Natural killer cell treated with Interleukin-12 subunit alpha and Interleukin-12 subunit beta and Interleukin-15 and Interleukin-18, amount 100 ng/mL, for 72 hours (primary cell): Measurements from ENCODE around the gene KRTAP4-1. TPM values are rescaled to one million over a fixed set of nuclear protein-coding genes. Genes with fewer than 3 reads are reported as not detected.
A peak's percentile ranks its signal among the peaks of the same experiment; 100 is the strongest.
"Not testable (repeated sequence)": the region's sequence is repeated elsewhere in the genome, so short reads cannot be mapped to it uniquely, and the experiment has no call there.

Source experiments
- ATAC-seq, 2 donors: fragments of 150-1000 bp; cut with Tn5 transposase in 1 of 2; sonication (Bioruptor Pico), chemical (Tn5 transposase) in 1 of 2; 2 replicates each; pipeline ENCODE4 v1.10.0; 2021
- DNase-seq: peaks from one replicate; pipeline ENCODE4 v3.0.0; 2022; ENCODE audit warnings: low spot score
- H3K27ac Mint-ChIP-seq, 2 donors: 1 replicate in 1 of 2; 2 replicates in 1 of 2; pipeline ENCODE4 v1.8.0; 2022; ENCODE audit warnings: mixed read lengths in 2 of 2, mild to moderate bottlenecking in 1 of 2, moderate library complexity in 1 of 2
- H3K27me3 Mint-ChIP-seq, 2 donors: 1 replicate in 1 of 2; 2 replicates in 1 of 2; pipeline ENCODE4 v1.8.0; 2022; ENCODE audit warnings: mixed read lengths in 2 of 2
- H3K36me3 Mint-ChIP-seq: one replicate; pipeline ENCODE4 v1.8.0; 2022; ENCODE audit warnings: mixed read lengths
- H3K4me1 Mint-ChIP-seq, 2 donors: 1 replicate in 1 of 2; 2 replicates in 1 of 2; pipeline ENCODE4 v1.8.0; 2022; ENCODE audit warnings: low read depth in 2 of 2, mixed read lengths in 2 of 2, mild to moderate bottlenecking in 1 of 2
- H3K4me3 Mint-ChIP-seq: one replicate; pipeline ENCODE4 v1.8.0; 2022; ENCODE audit warnings: mixed read lengths
- H3K9me3 Mint-ChIP-seq: 2 replicates; pipeline ENCODE4 v1.8.0; 2022; ENCODE audit warnings: mixed read lengths
- total RNA-seq, 2 donors: library from RNA; stranded (reverse); gene quantifications; one replicate each; pipeline ENCODE4 v1.2.3, GENCODE V29; 2022

The KRTAP4-1 gene
- total RNA-seq, 2 donors from 2014 or later = not detected

DNA sequence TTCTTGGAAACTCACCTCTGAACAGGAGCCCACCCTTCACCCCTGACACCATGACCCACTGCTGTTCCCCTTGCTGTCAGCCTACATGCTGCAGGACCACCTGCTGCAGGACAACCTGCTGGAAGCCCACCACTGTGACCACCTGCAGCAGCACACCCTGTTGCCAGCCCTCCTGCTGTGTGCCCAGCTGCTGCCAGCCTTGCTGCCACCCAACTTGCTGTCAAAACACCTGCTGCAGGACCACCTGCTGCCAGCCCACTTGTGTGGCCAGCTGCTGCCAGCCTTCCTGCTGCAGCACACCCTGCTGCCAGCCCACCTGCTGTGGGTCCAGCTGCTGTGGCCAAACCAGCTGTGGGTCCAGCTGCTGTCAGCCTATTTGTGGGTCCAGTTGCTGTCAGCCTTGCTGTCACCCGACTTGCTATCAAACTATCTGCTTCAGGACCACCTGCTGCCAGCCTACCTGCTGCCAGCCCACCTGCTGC lies 5.2 kb upstream of the KRTAP4-1 start, which contains the start of gene KRTAP9-1:
KRTAP9-1 (plus strand) TSS at position 51 of the 482 bp plus-strand sequence; CDS start at position 51, 0 bp downstream.
- H3K27me3 Mint-ChIP-seq = peaks cover 21 to 29% of the 10 kb centered on the region in 2 donors
- H3K9me3 Mint-ChIP-seq, H3K4me1 Mint-ChIP-seq, H3K4me3 Mint-ChIP-seq, H3K36me3 Mint-ChIP-seq, H3K27ac Mint-ChIP-seq, DNase-seq: not testable (repeated sequence)
- ATAC-seq = peak in 1 of 2 donors; percentile 24

DNA sequence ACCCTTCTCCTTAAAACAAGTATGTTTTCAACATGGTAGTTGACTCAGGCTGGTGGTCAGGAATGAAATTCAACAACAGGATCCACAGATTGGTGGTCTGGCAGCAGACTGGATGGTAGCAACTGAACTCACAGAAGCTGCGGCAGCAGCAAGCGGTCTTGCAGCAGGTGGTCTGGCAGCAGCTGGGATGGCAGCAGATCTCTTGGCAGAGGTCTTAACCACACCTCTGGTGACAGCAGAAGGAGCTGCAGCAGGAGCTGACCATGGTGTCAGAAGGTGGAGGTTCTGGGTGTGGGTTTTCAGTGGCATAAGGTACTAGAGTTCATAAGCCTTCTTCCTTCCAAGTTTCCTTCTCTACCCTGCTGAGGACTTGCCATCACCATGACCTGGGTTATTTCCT lies 2.2 kb upstream of the KRTAP4-1 start:
- no peak overlapping the region for H3K4me3 Mint-ChIP-seq
- no peaks in the 10 kb centered on the region for H3K4me1 Mint-ChIP-seq
- no peaks in the 10 kb centered on the region for H3K36me3 Mint-ChIP-seq
- H3K27me3 Mint-ChIP-seq = peaks cover 34 to 40% of the 10 kb centered on the region in 2 donors
- no peaks in the 10 kb centered on the region for H3K9me3 Mint-ChIP-seq
- ATAC-seq (no peak), DNase-seq (no peak)
- H3K27ac Mint-ChIP-seq = no peak overlapping the region

DNA sequence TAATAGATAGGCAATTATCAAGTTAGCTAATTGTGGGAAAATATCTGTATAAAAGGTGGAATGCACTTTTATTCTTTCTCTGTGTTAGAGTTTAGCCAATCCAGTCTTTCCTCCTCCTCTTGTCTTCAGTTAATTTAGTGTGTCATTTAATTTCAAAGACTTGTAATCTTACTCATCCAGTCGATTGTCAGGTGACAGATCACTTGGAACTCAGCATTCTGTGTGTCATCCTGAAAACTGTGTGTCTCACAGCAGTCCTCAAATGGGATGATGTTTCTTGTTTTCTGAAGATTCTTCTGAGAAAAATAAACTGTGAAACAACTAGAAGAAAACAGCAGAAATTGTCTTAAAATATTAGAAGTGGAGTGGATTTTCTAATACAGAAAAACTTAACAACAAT lies 290 bp upstream of the KRTAP4-1 start:
- no peaks in the 10 kb centered on the region for H3K9me3 Mint-ChIP-seq
- ATAC-seq = no peak
- H3K4me1 Mint-ChIP-seq = no peaks in the 10 kb centered on the region
- DNase-seq = no peak
- H3K27me3 Mint-ChIP-seq = peaks cover 24 to 30% of the 10 kb centered on the region in 2 donors
- H3K27ac Mint-ChIP-seq = no peak overlapping the region
- no peaks in the 10 kb centered on the region for H3K36me3 Mint-ChIP-seq
- H3K4me3 Mint-ChIP-seq = no peak overlapping the region

DNA sequence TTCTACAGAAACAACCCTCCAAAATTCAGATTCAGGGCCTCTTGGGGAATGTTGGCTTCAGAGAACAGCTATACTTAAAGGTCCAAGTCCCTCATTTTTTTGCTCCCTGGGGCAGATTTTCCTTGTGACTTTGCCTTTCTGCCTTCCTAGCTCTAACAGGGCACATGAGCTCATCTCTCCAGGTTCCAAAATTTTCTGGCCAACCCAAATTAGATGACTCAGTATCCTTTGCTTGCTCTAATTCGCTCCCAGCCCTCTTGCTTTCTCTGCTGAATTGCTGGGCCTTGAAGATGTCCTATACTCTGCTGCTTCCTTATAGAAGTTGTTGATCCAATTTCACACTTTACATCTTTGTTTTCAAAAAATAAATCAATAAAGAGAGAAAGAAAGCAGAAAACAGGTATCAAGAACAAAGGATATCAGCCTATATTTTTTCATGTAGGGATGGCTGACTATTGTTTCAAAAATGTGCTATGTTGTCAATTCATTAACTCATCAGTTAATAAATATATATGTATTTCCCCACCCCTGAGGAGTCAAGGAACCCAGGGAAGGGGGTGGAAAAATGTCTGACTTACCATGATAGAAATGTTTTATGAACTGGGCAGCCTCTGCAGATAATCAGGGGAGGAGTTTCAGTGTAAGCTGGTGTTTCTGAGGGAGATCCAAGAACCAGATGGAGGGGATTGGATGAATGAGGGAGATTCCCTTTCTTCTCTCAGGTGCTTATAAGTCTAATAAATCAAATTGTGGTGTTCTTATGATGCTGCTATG lies 5.7 kb downstream of the KRTAP4-1 start:
- H3K4me1 Mint-ChIP-seq = no peaks in the 10 kb centered on the region
- H3K27me3 Mint-ChIP-seq = peaks cover 13 to 31% of the 10 kb centered on the region in 2 donors
- ATAC-seq (no peak), DNase-seq (no peak)
- no peaks in the 10 kb centered on the region for H3K36me3 Mint-ChIP-seq
- no peak overlapping the region for H3K27ac Mint-ChIP-seq
- H3K9me3 Mint-ChIP-seq = no peaks in the 10 kb centered on the region
- no peak overlapping the region for H3K4me3 Mint-ChIP-seq

GRCh38 chr17:41178341-41178740 lies 6.4 kb downstream of the KRTAP4-1 start:
- no peak for DNase-seq
- H3K4me3 Mint-ChIP-seq = no peak overlapping the region
- ATAC-seq = no peak

GRCh38 chr17:41177727-41178271 lies 6.9 kb downstream of the KRTAP4-1 start, which contains the start of gene KRTAP4-2:
Gene KRTAP4-2, minus strand, starts transcription at chr17:41178221. Its CDS starts 57 bp downstream, at chr17:41178164.
- Mint-ChIP-seq H3K27me3 (peaks cover 6 to 29% of the 10 kb centered on the region in 2 donors), H3K4me1 (no peaks in the 10 kb centered on the region), H3K27ac (no peak within 1 kb of the TSS), H3K36me3 (no peaks in the 10 kb centered on the region), H3K9me3 (no peaks in the 10 kb centered on the region), H3K4me3 (no peak within 1 kb of the TSS)
- no peak for DNase-seq
- no peak for ATAC-seq

More at GRCh38 chr17:41178341-41178740, 6.4 kb downstream of the KRTAP4-1 start:
- Mint-ChIP-seq H3K36me3 (no peaks in the 10 kb centered on the region), H3K4me1 (no peaks in the 10 kb centered on the region), H3K9me3 (no peaks in the 10 kb centered on the region), H3K27me3 (peaks cover 9 to 29% of the 10 kb centered on the region in 2 donors), H3K27ac (no peak overlapping the region)

- H3K4me3 Mint-ChIP-seq = no peak overlapping the region
- no peaks in the 10 kb centered on the region for H3K36me3 Mint-ChIP-seq
- ATAC-seq (no peak), DNase-seq (no peak)
- no peaks in the 10 kb centered on the region for H3K4me1 Mint-ChIP-seq
- peaks cover 7 to 31% of the 10 kb centered on the region in 2 donors for H3K27me3 Mint-ChIP-seq
- no peak overlapping the region for H3K27ac Mint-ChIP-seq
- no peaks in the 10 kb centered on the region for H3K9me3 Mint-ChIP-seq
Observed at GRCh38 chr17:41176744-41177387, 7.8 kb downstream of the KRTAP4-1 start.

GRCh38 chr17:41171886-41172285 lies 12.8 kb downstream of the KRTAP4-1 start:
- DNase-seq (no peak), ATAC-seq (no peak)
- Mint-ChIP-seq H3K9me3 (no peaks in the 10 kb centered on the region), H3K27ac (no peak overlapping the region), H3K36me3 (no peaks in the 10 kb centered on the region), H3K4me3 (no peak overlapping the region), H3K27me3 (peaks cover 11 to 24% of the 10 kb centered on the region in 2 donors), H3K4me1 (no peaks in the 10 kb centered on the region)

DNA sequence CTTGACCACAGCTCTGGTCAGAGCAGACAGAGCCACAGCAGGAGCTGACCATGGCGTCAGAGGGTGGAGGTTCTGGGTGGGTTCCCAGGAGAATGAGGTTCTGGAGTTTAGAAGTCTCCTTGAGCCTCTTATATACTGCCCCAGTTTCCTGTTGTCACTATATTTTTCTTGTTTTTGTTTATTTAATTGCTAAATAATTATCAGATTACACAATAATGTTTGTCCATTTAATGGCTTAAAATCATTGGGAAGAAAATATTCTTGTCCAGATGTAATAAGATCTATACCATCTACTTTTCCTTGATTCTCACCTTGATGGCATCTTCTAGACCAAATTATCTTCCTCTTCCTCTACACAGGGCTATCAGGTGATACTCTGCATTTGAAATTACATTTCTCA lies 16.6 kb downstream of the KRTAP4-1 start, which contains the start of gene KRTAP4-3:
KRTAP4-3 (minus strand) TSS at position 101 of the 400 bp plus-strand sequence; CDS start at position 52, 49 bp downstream.
- no peaks in the 10 kb centered on the region for H3K36me3 Mint-ChIP-seq
- DNase-seq (no peak), ATAC-seq (no peak)
- no peaks in the 10 kb centered on the region for H3K4me1 Mint-ChIP-seq
- no peaks in the 10 kb centered on the region for H3K9me3 Mint-ChIP-seq
- H3K4me3 Mint-ChIP-seq = no peak within 1 kb of the TSS
- peaks cover 13 to 14% of the 10 kb centered on the region in 2 donors for H3K27me3 Mint-ChIP-seq
- H3K27ac Mint-ChIP-seq = no peak within 1 kb of the TSS

DNA sequence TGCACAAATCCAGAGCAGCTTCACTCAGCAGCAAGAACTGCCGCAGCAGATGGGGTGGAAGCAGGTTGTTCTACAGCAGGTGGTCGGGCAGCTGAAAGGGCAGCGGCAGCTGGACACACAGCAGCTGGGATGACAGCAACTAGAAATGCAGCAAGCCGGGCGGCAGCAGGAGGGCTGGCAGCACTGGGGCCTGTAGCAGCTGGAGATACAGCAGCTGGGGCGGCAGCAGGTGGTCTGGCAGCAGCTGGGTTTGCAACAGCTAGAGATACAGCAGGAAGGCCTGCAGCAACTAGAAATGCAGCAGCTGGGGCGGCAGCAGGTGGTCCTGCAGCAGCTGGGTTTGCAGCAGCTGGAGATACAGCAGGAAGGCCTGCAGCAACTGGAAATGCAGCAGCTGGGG lies 17.1 kb downstream of the KRTAP4-1 start:
- DNase-seq (no peak), ATAC-seq (no peak)
- no peak overlapping the region for H3K27ac Mint-ChIP-seq
- no peaks in the 10 kb centered on the region for H3K9me3 Mint-ChIP-seq
- H3K4me3 Mint-ChIP-seq = no peak overlapping the region
- no peaks in the 10 kb centered on the region for H3K4me1 Mint-ChIP-seq
- H3K36me3 Mint-ChIP-seq = no peaks in the 10 kb centered on the region
- H3K27me3 Mint-ChIP-seq = peaks cover 15 to 16% of the 10 kb centered on the region in 2 donors

GRCh38 chr17:41163828-41164227 lies 20.9 kb downstream of the KRTAP4-1 start:
- Mint-ChIP-seq H3K4me3 (no peak overlapping the region), H3K27ac (no peak overlapping the region), H3K27me3 (peaks cover 10 to 12% of the 10 kb centered on the region in 2 donors), H3K4me1 (no peaks in the 10 kb centered on the region), H3K36me3 (no peaks in the 10 kb centered on the region), H3K9me3 (no peaks in the 10 kb centered on the region)
- no peak for DNase-seq
- ATAC-seq = no peak

GRCh38 chr17:41160648-41161047 lies 24.1 kb downstream of the KRTAP4-1 start, which contains the start of gene KRTAP4-4:
Gene KRTAP4-4, minus strand, starts transcription at chr17:41160748. Its CDS starts 57 bp downstream, at chr17:41160691.
- Mint-ChIP-seq H3K9me3 (no peaks in the 10 kb centered on the region), H3K36me3 (no peaks in the 10 kb centered on the region), H3K27me3 (peaks cover 27 to 41% of the 10 kb centered on the region in 2 donors), H3K4me3 (no peak within 1 kb of the TSS), H3K4me1 (no peaks in the 10 kb centered on the region), H3K27ac (no peak within 1 kb of the TSS)
- no peak for ATAC-seq
- no peak for DNase-seq

- not testable (repeated sequence) for H3K9me3 Mint-ChIP-seq, H3K36me3 Mint-ChIP-seq, ATAC-seq, H3K27ac Mint-ChIP-seq, DNase-seq, H3K4me3 Mint-ChIP-seq, H3K4me1 Mint-ChIP-seq
- peaks cover 29 to 46% of the 10 kb centered on the region in 2 donors for H3K27me3 Mint-ChIP-seq
Observed at GRCh38 chr17:41160190-41160589, 24.5 kb downstream of the KRTAP4-1 start.
